ENCODE results near the gene DNAJC10. TPM values are rescaled to one million over a fixed set of nuclear protein-coding genes. Genes with fewer than 3 reads are reported as not detected.
"Not testable (repeated sequence)": the region's sequence is repeated elsewhere in the genome, so short reads cannot be mapped to it uniquely, and the experiment has no call there.

The DNAJC10 gene
- total and polyA plus RNA-seq, 4 donors = 29.7 to 131 (median 87.1) TPM

DNA sequence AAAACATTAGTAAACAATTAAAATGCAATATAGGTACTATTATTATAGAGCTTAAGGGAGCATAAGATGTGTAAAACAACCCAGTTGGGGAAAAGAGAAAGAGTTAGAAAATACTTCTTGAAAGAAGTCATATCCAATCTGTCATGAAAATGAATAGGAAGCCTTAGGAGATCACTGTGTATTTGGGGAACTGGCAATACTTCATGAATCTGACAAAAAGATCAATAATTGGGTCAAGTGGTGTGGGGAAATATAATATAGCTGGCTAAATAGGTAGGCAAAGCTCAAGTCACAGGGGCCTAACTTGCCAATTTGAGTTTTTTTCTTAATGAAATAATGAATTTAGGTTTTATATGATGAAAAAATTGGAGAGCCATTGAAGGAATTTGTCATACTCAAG lies 14.4 kb downstream of the DNAJC10 start:
- DNase-seq (no peak), ATAC-seq (ENCODE audit: low FRiP score) (no peak)
- H3K36me3 ChIP-seq (ENCODE audit: control insufficient read depth in 1 of 2, insufficient read depth in 2 of 2, low read length in 1 of 2) = peaks cover 0 to 3% of the 10 kb centered on the region in 2 donors
- no peak overlapping the region for H3K27ac ChIP-seq (ENCODE audit: low read depth in 1 of 2, low read length in 2 of 2)
- no peaks in the 10 kb centered on the region for H3K4me1 ChIP-seq (ENCODE audit: control insufficient read depth in 1 of 2, insufficient read depth in 2 of 2, low read length in 2 of 2)
- H3K9me3 ChIP-seq (ENCODE audit: control insufficient read depth, low read length) = no peaks in the 10 kb centered on the region
- H3K4me3 ChIP-seq (ENCODE audit: low read length in 2 of 2) = no peak overlapping the region
- intact Hi-C loops (cut with DNase I) = no loop called here
- H3K27me3 ChIP-seq (ENCODE audit: control insufficient read depth in 1 of 2, insufficient read depth in 2 of 2, low read length in 1 of 2) = no peaks in the 10 kb centered on the region

GRCh38 chr2:182732736-182733135 lies 16.7 kb downstream of the DNAJC10 start:
- ATAC-seq (ENCODE audit: low FRiP score) (no peak), DNase-seq (no peak)
- no peak overlapping the region for H3K4me3 ChIP-seq (ENCODE audit: low read length in 2 of 2)
- no peak overlapping the region for H3K27ac ChIP-seq (ENCODE audit: low read depth in 1 of 2, low read length in 2 of 2)
- H3K9me3 ChIP-seq (ENCODE audit: control insufficient read depth, low read length) = no peaks in the 10 kb centered on the region
- intact Hi-C loops (cut with DNase I) = no loop called here
- no peaks in the 10 kb centered on the region for H3K4me1 ChIP-seq (ENCODE audit: control insufficient read depth in 1 of 2, insufficient read depth in 2 of 2, low read length in 2 of 2)
- no peaks in the 10 kb centered on the region for H3K36me3 ChIP-seq (ENCODE audit: control insufficient read depth in 1 of 2, insufficient read depth in 2 of 2, low read length in 1 of 2)
- no peaks in the 10 kb centered on the region for H3K27me3 ChIP-seq (ENCODE audit: control insufficient read depth in 1 of 2, insufficient read depth in 2 of 2, low read length in 1 of 2)

GRCh38 chr2:182733572-182733971 lies 17.5 kb downstream of the DNAJC10 start:
- no peak overlapping the region for H3K27ac ChIP-seq (ENCODE audit: low read depth in 1 of 2, low read length in 2 of 2)
- no peak for DNase-seq
- H3K4me1 ChIP-seq (ENCODE audit: control insufficient read depth in 1 of 2, insufficient read depth in 2 of 2, low read length in 2 of 2) = no peaks in the 10 kb centered on the region
- H3K36me3 ChIP-seq (ENCODE audit: control insufficient read depth in 1 of 2, insufficient read depth in 2 of 2, low read length in 1 of 2) = no peaks in the 10 kb centered on the region
- intact Hi-C loops (cut with DNase I) = no loop called here
- no peaks in the 10 kb centered on the region for H3K9me3 ChIP-seq (ENCODE audit: control insufficient read depth, low read length)
- no peaks in the 10 kb centered on the region for H3K27me3 ChIP-seq (ENCODE audit: control insufficient read depth in 1 of 2, insufficient read depth in 2 of 2, low read length in 1 of 2)
- 88 to 95% methylated on average over 1 of the region's 1 CpG for WGBS, 2 donors
- H3K4me3 ChIP-seq (ENCODE audit: low read length in 2 of 2) = no peak overlapping the region
- no peak for ATAC-seq (ENCODE audit: low FRiP score)

- H3K27me3 ChIP-seq (ENCODE audit: control insufficient read depth in 1 of 2, insufficient read depth in 2 of 2, low read length in 1 of 2); H3K4me1 ChIP-seq (ENCODE audit: control insufficient read depth in 1 of 2, insufficient read depth in 2 of 2, low read length in 2 of 2); H3K36me3 ChIP-seq (ENCODE audit: control insufficient read depth in 1 of 2, insufficient read depth in 2 of 2, low read length in 1 of 2); H3K9me3 ChIP-seq (ENCODE audit: control insufficient read depth, low read length); DNase-seq; ATAC-seq (ENCODE audit: low FRiP score); H3K4me3 ChIP-seq (ENCODE audit: low read length in 2 of 2); intact Hi-C loops (cut with DNase I); H3K27ac ChIP-seq (ENCODE audit: low read depth in 1 of 2, low read length in 2 of 2): not testable (repeated sequence)
- 90 to 93% methylated on average over 8 of the region's 8 CpGs for WGBS, 2 donors
These were observed 20.8 kb downstream of the DNAJC10 start for GRCh38 chr2:182736856-182737255.

DNA sequence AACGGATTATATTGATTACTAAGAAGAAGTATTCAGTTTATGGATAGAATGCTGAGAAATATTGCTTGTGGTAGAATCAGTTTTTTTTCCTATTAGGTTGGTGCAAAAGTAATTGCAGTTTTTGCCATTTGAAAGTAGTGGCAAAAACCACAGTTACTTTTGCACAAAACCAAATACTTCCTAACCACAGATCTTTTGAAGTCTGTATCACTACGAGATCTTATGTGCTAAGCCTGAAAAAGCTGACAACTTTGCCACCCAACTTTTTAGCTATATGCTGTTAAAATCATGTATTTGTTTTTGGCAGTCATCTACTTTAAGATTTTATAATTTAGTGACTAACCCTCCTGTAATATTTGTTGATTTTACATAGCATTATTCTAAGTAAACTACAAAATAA lies 24.6 kb downstream of the DNAJC10 start:
- no peak for DNase-seq
- WGBS, 2 donors = 90 to 92% methylated on average over 2 of the region's 2 CpGs

GRCh38 chr2:182741620-182742019 lies 25.6 kb downstream of the DNAJC10 start:
- Histone ChIP-seq H3K27me3 (ENCODE audit: control insufficient read depth in 1 of 2, insufficient read depth in 2 of 2, low read length in 1 of 2) (no peaks in the 10 kb centered on the region), H3K36me3 (ENCODE audit: control insufficient read depth in 1 of 2, insufficient read depth in 2 of 2, low read length in 1 of 2) (peaks cover 0 to 10% of the 10 kb centered on the region in 2 donors), H3K9me3 (ENCODE audit: control insufficient read depth, low read length) (no peaks in the 10 kb centered on the region), H3K4me1 (ENCODE audit: control insufficient read depth in 1 of 2, insufficient read depth in 2 of 2, low read length in 2 of 2) (no peaks in the 10 kb centered on the region), H3K4me3 (ENCODE audit: low read length in 2 of 2) (no peak overlapping the region), H3K27ac (ENCODE audit: low read depth in 1 of 2, low read length in 2 of 2) (no peak overlapping the region)
- DNase-seq (no peak), ATAC-seq (ENCODE audit: low FRiP score) (no peak)
- WGBS, 2 donors = 87 to 95% methylated on average over 2 of the region's 2 CpGs
- intact Hi-C loops (cut with DNase I) = no loop called here

More for the DNA sequence above, 24.6 kb downstream of the DNAJC10 start:
- H3K27ac ChIP-seq (ENCODE audit: low read depth in 1 of 2, low read length in 2 of 2) = no peak overlapping the region
- H3K4me3 ChIP-seq (ENCODE audit: low read length in 2 of 2) = no peak overlapping the region
- intact Hi-C loops (cut with DNase I) = no loop called here
- ATAC-seq (ENCODE audit: low FRiP score) = no peak
- no peaks in the 10 kb centered on the region for H3K27me3 ChIP-seq (ENCODE audit: control insufficient read depth in 1 of 2, insufficient read depth in 2 of 2, low read length in 1 of 2)
- H3K9me3 ChIP-seq (ENCODE audit: control insufficient read depth, low read length) = no peaks in the 10 kb centered on the region
- peaks cover 0 to 10% of the 10 kb centered on the region in 2 donors for H3K36me3 ChIP-seq (ENCODE audit: control insufficient read depth in 1 of 2, insufficient read depth in 2 of 2, low read length in 1 of 2)
- no peaks in the 10 kb centered on the region for H3K4me1 ChIP-seq (ENCODE audit: control insufficient read depth in 1 of 2, insufficient read depth in 2 of 2, low read length in 2 of 2)

DNA sequence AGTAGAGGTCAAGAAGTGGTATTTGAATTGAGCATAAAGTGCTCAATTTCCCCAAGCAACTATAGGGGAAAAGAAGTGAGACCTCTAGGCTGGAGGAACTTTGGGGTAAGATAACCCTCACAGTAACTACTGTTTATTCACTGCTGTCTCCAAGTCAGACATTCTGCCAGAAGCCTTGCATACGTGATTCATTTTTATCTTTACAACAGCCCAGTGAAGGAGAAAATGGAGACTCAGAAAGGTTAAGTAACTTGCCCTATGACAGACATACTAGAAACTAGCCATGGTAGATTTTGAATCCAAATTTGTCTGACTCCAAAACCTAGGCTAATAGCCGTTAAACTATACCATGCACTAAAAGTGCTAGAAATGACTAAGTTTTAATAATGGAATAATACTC lies 28.4 kb downstream of the DNAJC10 start:
- Histone ChIP-seq H3K27me3 (ENCODE audit: control insufficient read depth in 1 of 2, insufficient read depth in 2 of 2, low read length in 1 of 2) (no peaks in the 10 kb centered on the region), H3K9me3 (ENCODE audit: control insufficient read depth, low read length) (no peaks in the 10 kb centered on the region), H3K36me3 (ENCODE audit: control insufficient read depth in 1 of 2, insufficient read depth in 2 of 2, low read length in 1 of 2) (peaks cover 0 to 10% of the 10 kb centered on the region in 2 donors), H3K4me3 (ENCODE audit: low read length in 2 of 2) (no peak overlapping the region), H3K27ac (ENCODE audit: low read depth in 1 of 2, low read length in 2 of 2) (no peak overlapping the region), H3K4me1 (ENCODE audit: control insufficient read depth in 1 of 2, insufficient read depth in 2 of 2, low read length in 2 of 2) (no peaks in the 10 kb centered on the region)
- DNase-seq (no peak), ATAC-seq (ENCODE audit: low FRiP score) (no peak)
- intact Hi-C loops (cut with DNase I) = no loop called here
- WGBS, 2 donors = 65 to 74% methylated on average over 2 of the region's 2 CpGs

GRCh38 chr2:182745061-182745460 lies 29.0 kb downstream of the DNAJC10 start:
- H3K27me3 ChIP-seq (ENCODE audit: control insufficient read depth in 1 of 2, insufficient read depth in 2 of 2, low read length in 1 of 2) = no peaks in the 10 kb centered on the region
- ATAC-seq (ENCODE audit: low FRiP score) (no peak), DNase-seq (no peak)
- no peaks in the 10 kb centered on the region for H3K9me3 ChIP-seq (ENCODE audit: control insufficient read depth, low read length)
- peaks cover 0 to 12% of the 10 kb centered on the region in 2 donors for H3K36me3 ChIP-seq (ENCODE audit: control insufficient read depth in 1 of 2, insufficient read depth in 2 of 2, low read length in 1 of 2)
- no peak overlapping the region for H3K4me3 ChIP-seq (ENCODE audit: low read length in 2 of 2)
- 87 to 96% methylated on average over 2 of the region's 2 CpGs for WGBS, 2 donors
- H3K27ac ChIP-seq (ENCODE audit: low read depth in 1 of 2, low read length in 2 of 2) = no peak overlapping the region
- intact Hi-C loops (cut with DNase I) = no loop called here
- no peaks in the 10 kb centered on the region for H3K4me1 ChIP-seq (ENCODE audit: control insufficient read depth in 1 of 2, insufficient read depth in 2 of 2, low read length in 2 of 2)

GRCh38 chr2:182745894-182746293 lies 29.8 kb downstream of the DNAJC10 start:
- WGBS, 2 donors = 91 to 94% methylated on average over 2 to 3 of the region's 3 CpGs
- H3K9me3 ChIP-seq (ENCODE audit: control insufficient read depth, low read length); ATAC-seq (ENCODE audit: low FRiP score); H3K4me3 ChIP-seq (ENCODE audit: low read length in 2 of 2); H3K27me3 ChIP-seq (ENCODE audit: control insufficient read depth in 1 of 2, insufficient read depth in 2 of 2, low read length in 1 of 2); DNase-seq; H3K27ac ChIP-seq (ENCODE audit: low read depth in 1 of 2, low read length in 2 of 2); intact Hi-C loops (cut with DNase I); H3K4me1 ChIP-seq (ENCODE audit: control insufficient read depth in 1 of 2, insufficient read depth in 2 of 2, low read length in 2 of 2): not testable (repeated sequence)
- H3K36me3 ChIP-seq (ENCODE audit: control insufficient read depth in 1 of 2, insufficient read depth in 2 of 2, low read length in 1 of 2) = peaks cover 4 to 12% of the 10 kb centered on the region in 2 donors
